GM12878 (cell line): ENCODE results near the gene IGFLR1. TPM values are rescaled to one million over a fixed set of nuclear protein-coding genes. Genes with fewer than 3 reads are reported as not detected.

Experiments used
- BMI1 ChIP-seq: fragments of 450-650 bp; IDR thresholded peaks from 2 replicates; pipeline ENCODE4 v1.6.1; 2016; ENCODE audit warnings: mild to moderate bottlenecking, moderate library complexity, borderline replicate concordance
- CHD2 ChIP-seq: IDR thresholded peaks from 2 replicates; pipeline ENCODE4 v1.6.1; 2011; ENCODE audit warnings: low read depth, low read length, improper control_type of control experiment, borderline replicate concordance
- CHD4 ChIP-seq: fragments of 200-600 bp; sonication (generic); IDR thresholded peaks from 2 replicates; pipeline ENCODE4 v1.6.1; 2016; ENCODE audit warnings: mild to moderate bottlenecking
- JUNB ChIP-seq: IDR thresholded peaks from 2 replicates; pipeline ENCODE4 v1.6.1; 2016; ENCODE audit warnings: antibody characterized with exemption, mild to moderate bottlenecking
- MEF2B ChIP-seq: fragments of 450-650 bp; IDR thresholded peaks from 2 replicates; pipeline ENCODE4 v1.6.1; 2018; ENCODE audit warnings: mild to moderate bottlenecking, moderate library complexity; ENCODE audit not compliant: partially characterized antibody, poor library complexity, severe bottlenecking
- MXI1 ChIP-seq: fragments of 150-350 bp; IDR thresholded peaks from 2 replicates; pipeline ENCODE4 v1.6.1; 2011; ENCODE audit warnings: low read depth, mild to moderate bottlenecking, inconsistent platforms, low read length, improper control_type of control experiment
- MYC ChIP-seq: IDR thresholded peaks from 2 replicates; pipeline ENCODE4 v1.6.1; 2011; ENCODE audit warnings: mild to moderate bottlenecking, low read length, moderate library complexity, inconsistent platforms; ENCODE audit not compliant: insufficient read depth, insufficient replicate concordance, insufficient read length, severe bottlenecking
- SREBF2 ChIP-seq: IDR thresholded peaks from 2 replicates; pipeline ENCODE4 v1.6.1; 2012; ENCODE audit warnings: mild to moderate bottlenecking, low read length
- YBX1 ChIP-seq: fragments of 450-650 bp; IDR thresholded peaks from 2 replicates; pipeline ENCODE4 v1.6.1; 2016; ENCODE audit warnings: antibody characterized with exemption
- ZNF217 ChIP-seq: fragments of 450-650 bp; IDR thresholded peaks from 2 replicates; pipeline ENCODE4 v1.6.1; 2017; ENCODE audit warnings: antibody characterized with exemption, mild to moderate bottlenecking
- polyA plus RNA-seq, 11 experiments: library from polyadenylated mRNA; depleted of rRNA in 4 of 11; unstranded in 6 of 11; stranded (reverse) in 5 of 11; fragments of >200 nt; fragmentation: Nextera tagmentation in 4 of 11; fragmentation: Illumina TruSeq in 1 of 11; extraction: Ambion mirVana in 4 of 11; extraction: Trizol in 1 of 11; gene quantifications; 1 replicate in 1 of 11; 2 replicates in 10 of 11; pipeline versions ENCODE4 v1.2.1 to v1.2.3, GENCODE V29; 2011 to 2016; ENCODE audit warnings: inconsistent platforms in 2 of 11, missing spikeins in 2 of 11, low read depth in 1 of 11
- total RNA-seq, 4 experiments: library from RNA; depleted of rRNA in 3 of 4; stranded (reverse); fragments of >200 nt in 3 of 4; fragmentation: Illumina TruSeq in 1 of 4; extraction: Trizol in 1 of 4; gene quantifications; 2 replicates each; pipeline versions ENCODE4 v1.2.1 to v1.2.3, GENCODE V29; 2013 to 2021
- TF ChIP-seq, protein P1 (sequence below): IDR thresholded peaks from 2 replicates; pipeline ENCODE4 v1.6.1; 2011; ENCODE audit warnings: borderline replicate concordance, low read depth, mild to moderate bottlenecking, moderate library complexity, low read length; ENCODE audit not compliant: insufficient read depth, poor library complexity, severe bottlenecking
- TF ChIP-seq, protein P2 (sequence below): fragments of 450-650 bp; formaldehyde crosslinking; IDR thresholded peaks from 2 replicates; pipeline ENCODE4 v1.4.0; 2022; ENCODE audit warnings: mild to moderate bottlenecking, moderate library complexity

Gene IGFLR1
- total and polyA plus RNA-seq, 10 of the 15 experiments (the other 5 are each of a cell fraction or from before 2014, with no cell fraction given), result 2.5 to 39.9 (median 24.8) TPM

DNA sequence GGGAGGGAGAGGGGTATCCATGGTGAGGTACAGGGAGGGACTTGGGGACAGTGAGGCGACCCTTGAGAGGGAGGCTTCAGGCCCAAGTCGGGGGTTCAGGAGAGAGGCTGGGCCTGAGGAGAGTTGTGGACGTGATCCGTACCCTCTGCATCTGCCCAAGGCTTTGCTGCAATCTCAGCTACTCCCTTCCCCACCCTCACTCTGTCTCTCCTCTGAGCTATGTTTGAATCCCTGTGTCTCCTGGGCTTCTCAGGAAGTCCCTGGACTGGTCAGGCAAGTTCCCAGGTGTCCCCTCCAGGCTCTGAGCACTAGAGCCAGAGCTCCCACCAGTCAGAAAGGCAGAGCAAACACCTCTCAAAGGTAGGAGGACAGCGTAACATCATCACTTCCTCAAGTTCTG lies 7.9 kb upstream of the IGFLR1 start (continued):
- TF ChIP-seq, protein P1, sequence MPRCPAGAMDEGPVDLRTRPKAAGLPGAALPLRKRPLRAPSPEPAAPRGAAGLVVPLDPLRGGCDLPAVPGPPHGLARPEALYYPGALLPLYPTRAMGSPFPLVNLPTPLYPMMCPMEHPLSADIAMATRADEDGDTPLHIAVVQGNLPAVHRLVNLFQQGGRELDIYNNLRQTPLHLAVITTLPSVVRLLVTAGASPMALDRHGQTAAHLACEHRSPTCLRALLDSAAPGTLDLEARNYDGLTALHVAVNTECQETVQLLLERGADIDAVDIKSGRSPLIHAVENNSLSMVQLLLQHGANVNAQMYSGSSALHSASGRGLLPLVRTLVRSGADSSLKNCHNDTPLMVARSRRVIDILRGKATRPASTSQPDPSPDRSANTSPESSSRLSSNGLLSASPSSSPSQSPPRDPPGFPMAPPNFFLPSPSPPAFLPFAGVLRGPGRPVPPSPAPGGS, result no peak
- TF ChIP-seq BMI1 (no peak), MYC (no peak), YBX1 (no peak), MXI1 (no peak), CHD4 (no peak), CHD2 (no peak), ZNF217 (no peak), SREBF2 (no peak), JUNB (no peak), MEF2B (no peak)
- TF ChIP-seq, protein P2, sequence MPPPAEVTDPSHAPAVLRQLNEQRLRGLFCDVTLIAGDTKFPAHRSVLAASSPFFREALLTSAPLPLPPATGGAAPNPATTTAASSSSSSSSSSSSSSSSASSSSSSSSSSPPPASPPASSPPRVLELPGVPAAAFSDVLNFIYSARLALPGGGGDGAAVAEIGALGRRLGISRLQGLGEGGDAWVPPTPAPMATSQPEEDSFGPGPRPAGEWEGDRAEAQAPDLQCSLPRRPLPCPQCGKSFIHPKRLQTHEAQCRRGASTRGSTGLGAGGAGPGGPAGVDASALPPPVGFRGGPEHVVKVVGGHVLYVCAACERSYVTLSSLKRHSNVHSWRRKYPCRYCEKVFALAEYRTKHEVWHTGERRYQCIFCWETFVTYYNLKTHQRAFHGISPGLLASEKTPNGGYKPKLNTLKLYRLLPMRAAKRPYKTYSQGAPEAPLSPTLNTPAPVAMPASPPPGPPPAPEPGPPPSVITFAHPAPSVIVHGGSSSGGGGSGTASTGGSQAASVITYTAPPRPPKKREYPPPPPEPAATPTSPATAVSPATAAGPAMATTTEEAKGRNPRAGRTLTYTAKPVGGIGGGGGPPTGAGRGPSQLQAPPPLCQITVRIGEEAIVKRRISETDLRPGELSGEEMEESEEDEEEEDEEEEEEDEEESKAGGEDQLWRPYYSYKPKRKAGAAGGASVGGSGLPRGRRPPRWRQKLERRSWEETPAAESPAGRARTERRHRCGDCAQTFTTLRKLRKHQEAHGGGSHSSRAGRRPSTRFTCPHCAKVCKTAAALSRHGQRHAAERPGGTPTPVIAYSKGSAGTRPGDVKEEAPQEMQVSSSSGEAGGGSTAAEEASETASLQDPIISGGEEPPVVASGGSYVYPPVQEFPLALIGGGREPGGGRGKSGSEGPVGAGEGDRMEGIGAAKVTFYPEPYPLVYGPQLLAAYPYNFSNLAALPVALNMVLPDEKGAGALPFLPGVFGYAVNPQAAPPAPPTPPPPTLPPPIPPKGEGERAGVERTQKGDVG (CRISPR knock-in tag), result no peak
